Keratinocyte (primary cell): ENCODE measurements around the gene DLG2. TPM values are rescaled to one million over a fixed set of nuclear protein-coding genes. Genes with fewer than 3 reads are reported as not detected.

Source experiments
- DNase-seq: peaks from one replicate; pipeline ENCODE4 v3.0.0-alpha.2; 2011; ENCODE audit warnings: low read depth, missing footprints, low spot score
- FAIRE-seq: peaks from 2 replicates; lab custom pipeline; 2011; peaks lifted over from hg19 to GRCh38; lab: Jason Lieb, UNC
- H2AFZ ChIP-seq: 2 replicates; pipeline ENCODE4 v1.6.0; 2012; ENCODE audit warnings: low read length, control low read depth, inconsistent platforms; ENCODE audit not compliant: control insufficient read depth
- H3K27ac ChIP-seq: 2 replicates; pipeline ENCODE4 v1.5.1; 2011; ENCODE audit warnings: low read length; ENCODE audit not compliant: control insufficient read depth, insufficient read depth
- H3K27me3 ChIP-seq: 3 replicates; pipeline ENCODE4 v1.6.0; 2011; ENCODE audit warnings: low read length; ENCODE audit not compliant: control insufficient read depth, insufficient read depth; ENCODE audit errors: extremely low read depth
- H3K36me3 ChIP-seq, 2 experiments: 2 replicates in 1 of 2; 3 replicates in 1 of 2; pipeline ENCODE4 v1.5.1; 2011; ENCODE audit warnings: low read length in 2 of 2, mild to moderate bottlenecking in 1 of 2; ENCODE audit not compliant: control insufficient read depth in 2 of 2, insufficient read depth in 2 of 2; ENCODE audit errors: extremely low read depth in 1 of 2
- H3K4me1 ChIP-seq: 3 replicates; pipeline ENCODE4 v1.5.1; 2011; ENCODE audit warnings: low read length; ENCODE audit not compliant: control insufficient read depth, insufficient read depth; ENCODE audit errors: extremely low read depth
- H3K4me2 ChIP-seq: 3 replicates; pipeline ENCODE4 v1.6.0; 2011; ENCODE audit warnings: low read depth, low read length; ENCODE audit not compliant: control insufficient read depth, insufficient read depth; ENCODE audit errors: extremely low read depth
- H3K4me3 ChIP-seq, 3 experiments: fragments of 200-600 bp in 1 of 3; sonication (generic) in 1 of 3; 2 replicates in 2 of 3; 3 replicates in 1 of 3; pipeline ENCODE4 v1.5.1; 2011 to 2016; ENCODE audit warnings: low read length in 3 of 3, mild to moderate bottlenecking in 3 of 3, control low read depth in 2 of 3, inconsistent platforms in 1 of 3, low read depth in 1 of 3, mixed read lengths in 1 of 3, mixed run types in 1 of 3, moderate library complexity in 1 of 3; ENCODE audit not compliant: control insufficient read depth in 2 of 3, insufficient read depth in 2 of 3; ENCODE audit errors: extremely low read depth in 1 of 3
- H3K79me2 ChIP-seq: 2 replicates; pipeline ENCODE4 v1.6.0; 2012; ENCODE audit warnings: low read length; ENCODE audit not compliant: control insufficient read depth, insufficient read depth
- H3K9ac ChIP-seq: 3 replicates; pipeline ENCODE4 v1.6.0; 2011; ENCODE audit warnings: low read length; ENCODE audit not compliant: control insufficient read depth, insufficient read depth; ENCODE audit errors: extremely low read depth
- H3K9me1 ChIP-seq: 3 replicates; pipeline ENCODE4 v1.6.0; 2011; ENCODE audit warnings: low read length; ENCODE audit not compliant: control insufficient read depth, insufficient read depth; ENCODE audit errors: extremely low read depth
- H3K9me3 ChIP-seq: 2 replicates; pipeline ENCODE4 v1.5.1; 2012; ENCODE audit warnings: low read depth, low read length; ENCODE audit not compliant: control insufficient read depth
- H4K20me1 ChIP-seq: 3 replicates; pipeline ENCODE4 v1.6.0; 2011; ENCODE audit warnings: low read length; ENCODE audit not compliant: control insufficient read depth, insufficient read depth; ENCODE audit errors: extremely low read depth
- EZH2 ChIP-seq: IDR thresholded peaks from one replicate; pipeline ENCODE4 v1.6.1; 2012; ENCODE audit warnings: inconsistent platforms, mild to moderate bottlenecking, low read length, moderate library complexity
- dilution Hi-C: fragments of 300-500 bp; cut with MboI; formaldehyde crosslinking; loops from one replicate; pipeline ENCODE4 v1.7.0; 2020; ENCODE audit warnings: low sequenced_read_pairs; ENCODE audit not compliant: extremely low pct_ligation_motif_present
- polyA plus RNA-seq, 5 experiments: library from polyadenylated mRNA; depleted of rRNA in 3 of 5; stranded (reverse) in 3 of 5; stranded (forward) in 1 of 5; unstranded in 1 of 5; fragments of >200 nt; gene quantifications; 1 replicate in 1 of 5; 2 replicates in 3 of 5; 3 replicates in 1 of 5; pipeline versions ENCODE4 v1.2.1 to v1.2.3, GENCODE V29; 2011 to 2012; ENCODE audit warnings: missing spikeins in 2 of 5, low read depth in 1 of 5, low replicate concordance in 1 of 5
- TF ChIP-seq, protein P1 (sequence below), 3 experiments: IDR thresholded peaks in 1 of 3; conservative IDR thresholded peaks in 1 of 3; optimal IDR thresholded peaks in 1 of 3; 2 replicates in 2 of 3; 3 replicates in 1 of 3; pipeline versions ENCODE3 to v1.5.1; 2011; ENCODE audit warnings: low read length in 3 of 3, mild to moderate bottlenecking in 3 of 3, moderate library complexity in 2 of 3, control low read depth in 1 of 3, inconsistent platforms in 1 of 3; ENCODE audit not compliant: insufficient read depth in 2 of 3; ENCODE audit errors: extremely low read depth in 1 of 3

DLG2 gene
- polyA plus RNA-seq, 1 donor (not counting 4 experiments of a cell fraction or from before 2014, with no cell fraction given): 0.55 TPM

DNA sequence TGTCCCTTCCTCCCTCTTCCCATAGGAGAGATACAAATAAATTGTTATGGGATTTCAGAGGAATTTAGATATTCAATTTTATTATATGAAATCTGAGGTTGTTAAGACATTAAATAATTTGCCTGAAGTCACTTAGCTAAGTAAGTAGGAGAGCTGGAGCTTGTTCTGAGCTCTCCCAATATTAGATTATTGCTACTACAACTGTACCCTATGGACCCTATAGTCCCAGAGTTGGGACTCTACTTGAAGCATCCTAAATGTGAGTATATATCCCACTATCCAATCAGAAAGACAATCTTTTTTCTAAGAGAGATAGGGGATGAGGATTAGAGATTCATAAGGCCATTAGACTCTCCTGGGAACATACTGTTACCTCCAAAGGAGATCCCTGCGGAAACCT lies 1130.0 kb downstream of the DLG2 start:
- Histone ChIP-seq H2AFZ (no peak overlapping the region), H3K27me3 (no peaks in the 10 kb centered on the region), H3K36me3 (no peaks in the 10 kb centered on the region), H3K9me3 (no peaks in the 10 kb centered on the region), H3K27ac (no peak overlapping the region), H3K4me2 (no peak overlapping the region), H3K9ac (no peak overlapping the region), H3K4me1 (no peaks in the 10 kb centered on the region), H3K4me3 (no peak overlapping the region), H4K20me1 (no peaks in the 10 kb centered on the region), H3K79me2 (no peaks in the 10 kb centered on the region), H3K9me1 (no peaks in the 10 kb centered on the region)
- DNase-seq (no peak), FAIRE-seq (no peak)
- TF ChIP-seq, protein P1, sequence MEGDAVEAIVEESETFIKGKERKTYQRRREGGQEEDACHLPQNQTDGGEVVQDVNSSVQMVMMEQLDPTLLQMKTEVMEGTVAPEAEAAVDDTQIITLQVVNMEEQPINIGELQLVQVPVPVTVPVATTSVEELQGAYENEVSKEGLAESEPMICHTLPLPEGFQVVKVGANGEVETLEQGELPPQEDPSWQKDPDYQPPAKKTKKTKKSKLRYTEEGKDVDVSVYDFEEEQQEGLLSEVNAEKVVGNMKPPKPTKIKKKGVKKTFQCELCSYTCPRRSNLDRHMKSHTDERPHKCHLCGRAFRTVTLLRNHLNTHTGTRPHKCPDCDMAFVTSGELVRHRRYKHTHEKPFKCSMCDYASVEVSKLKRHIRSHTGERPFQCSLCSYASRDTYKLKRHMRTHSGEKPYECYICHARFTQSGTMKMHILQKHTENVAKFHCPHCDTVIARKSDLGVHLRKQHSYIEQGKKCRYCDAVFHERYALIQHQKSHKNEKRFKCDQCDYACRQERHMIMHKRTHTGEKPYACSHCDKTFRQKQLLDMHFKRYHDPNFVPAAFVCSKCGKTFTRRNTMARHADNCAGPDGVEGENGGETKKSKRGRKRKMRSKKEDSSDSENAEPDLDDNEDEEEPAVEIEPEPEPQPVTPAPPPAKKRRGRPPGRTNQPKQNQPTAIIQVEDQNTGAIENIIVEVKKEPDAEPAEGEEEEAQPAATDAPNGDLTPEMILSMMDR (optimal IDR thresholded peaks at IDR 0.05 in 1 of 3, IDR thresholded peaks at IDR 0.05 in 1 of 3, conservative IDR thresholded peaks at IDR 0.05 in 1 of 3; ENCODE audit: extremely low read depth in 1 of 3, insufficient read depth in 2 of 3, low read length in 3 of 3): no peak
- TF ChIP-seq EZH2: no peak
- dilution Hi-C loops: no loop called here

DNA sequence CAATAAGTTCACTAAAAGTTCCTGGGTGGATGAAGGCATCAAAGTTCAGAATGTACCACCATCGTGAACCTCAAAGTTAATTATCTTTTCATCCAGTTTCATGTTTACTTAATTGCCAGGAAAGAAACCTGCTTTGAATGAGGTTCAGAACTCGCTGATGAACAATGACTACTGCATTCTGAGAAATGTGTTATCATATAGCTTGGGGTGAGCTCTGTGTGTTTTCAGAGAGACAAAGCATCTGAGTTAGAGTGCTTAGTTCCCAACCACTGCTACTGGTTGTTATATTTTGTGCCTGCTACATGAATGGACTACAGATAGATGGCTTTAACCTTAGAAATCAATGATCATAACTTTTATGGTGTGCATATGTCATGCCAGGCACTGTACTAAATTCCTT lies 1131.0 kb downstream of the DLG2 start:
- Histone ChIP-seq H3K27ac (no peak overlapping the region), H3K9ac (no peak overlapping the region), H3K4me2 (no peak overlapping the region), H3K9me3 (no peaks in the 10 kb centered on the region), H3K27me3 (no peaks in the 10 kb centered on the region), H3K4me3 (no peak overlapping the region), H3K9me1 (no peaks in the 10 kb centered on the region), H2AFZ (no peak overlapping the region), H3K79me2 (no peaks in the 10 kb centered on the region), H4K20me1 (no peaks in the 10 kb centered on the region), H3K4me1 (no peaks in the 10 kb centered on the region), H3K36me3 (no peaks in the 10 kb centered on the region)
- TF ChIP-seq EZH2: no peak
- TF ChIP-seq, protein P1 (optimal IDR thresholded peaks at IDR 0.05 in 1 of 3, IDR thresholded peaks at IDR 0.05 in 1 of 3, conservative IDR thresholded peaks at IDR 0.05 in 1 of 3; ENCODE audit: extremely low read depth in 1 of 3, insufficient read depth in 2 of 3, low read length in 3 of 3): no peak
- dilution Hi-C loops: no loop called here
- DNase-seq (no peak), FAIRE-seq (no peak)
